HG03457 (cell line): ENCODE data around the gene CSF1R.

Source experiments
- ATAC-seq: cut with Tn5 transposase; IDR thresholded peaks from one replicate; pipeline ENCODE4 v1.9.1; 2021; ENCODE audit warnings: moderate number of reproducible peaks; ENCODE audit not compliant: unreplicated experiment

CSF1R gene

DNA sequence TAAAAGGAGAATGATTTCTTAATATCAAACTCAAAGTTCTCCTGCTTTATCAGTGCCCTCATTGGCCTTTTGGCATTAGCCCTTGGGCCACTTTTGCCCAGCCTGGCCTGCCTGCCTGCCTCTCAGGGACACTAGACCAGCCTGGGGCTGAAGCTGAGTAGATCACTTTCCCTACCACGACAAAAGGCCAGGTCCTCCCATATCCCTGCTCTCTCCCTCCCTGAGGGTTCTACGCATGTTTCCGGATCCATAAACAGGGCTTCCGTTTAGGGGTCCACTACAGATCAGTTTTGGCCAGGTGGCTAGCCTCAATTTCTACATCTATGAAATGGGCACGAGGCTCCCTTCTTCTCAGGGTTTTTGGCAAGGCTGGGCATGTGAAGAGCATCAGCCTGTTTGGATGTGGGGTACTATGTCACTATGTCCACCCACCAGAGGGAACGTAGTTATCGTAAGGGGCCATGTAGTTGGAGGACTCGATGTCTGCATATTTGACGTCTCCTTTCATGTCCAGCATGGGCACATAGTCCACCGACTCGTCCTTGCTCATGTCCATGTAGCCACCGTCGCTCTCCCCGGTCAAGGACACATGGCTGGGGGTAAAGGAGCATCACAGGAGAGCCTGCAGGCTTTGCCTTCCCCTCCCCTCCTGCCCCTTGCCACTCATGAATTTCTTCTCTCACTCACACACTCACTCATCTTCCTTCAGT lies 35.2 kb upstream of the CSF1R start:
- ATAC-seq, result no peak

- no peak for ATAC-seq
Observed at GRCh38 chr5:150120617-150121447, 34.5 kb upstream of the CSF1R start.

GRCh38 chr5:150120062-150120441 lies 33.7 kb upstream of the CSF1R start:
- no peak for ATAC-seq

DNA sequence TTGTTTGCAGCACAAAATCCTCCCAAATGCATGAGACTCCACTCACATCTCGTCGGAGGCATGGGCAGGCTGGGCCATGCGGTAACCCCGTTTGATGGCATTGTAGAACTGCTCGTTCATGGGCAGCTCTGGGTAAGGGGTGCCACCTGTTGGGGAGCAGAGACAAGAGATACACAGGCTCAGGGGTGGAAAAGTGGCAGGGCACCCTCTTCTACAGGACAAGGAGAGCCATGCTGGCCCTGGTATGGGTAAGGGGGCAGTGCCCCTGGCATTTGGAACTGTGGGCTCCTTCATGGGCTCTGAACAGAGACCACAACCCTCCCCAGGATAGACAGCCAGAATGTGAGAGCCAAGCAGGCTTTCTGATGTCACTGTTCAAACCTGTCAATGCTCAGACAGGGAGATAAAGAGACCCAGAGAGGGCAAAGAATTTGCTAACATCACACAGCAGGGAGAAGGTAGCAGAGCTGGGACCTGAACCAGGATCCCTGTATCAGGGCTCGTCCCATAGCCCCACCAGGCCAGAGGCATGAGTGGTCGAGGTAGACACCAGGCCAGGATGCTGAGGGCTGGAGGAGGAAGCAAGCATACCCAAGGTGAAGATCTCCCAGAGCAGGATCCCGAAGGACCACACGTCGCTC lies 33.2 kb upstream of the CSF1R start:
- no peak for ATAC-seq

DNA sequence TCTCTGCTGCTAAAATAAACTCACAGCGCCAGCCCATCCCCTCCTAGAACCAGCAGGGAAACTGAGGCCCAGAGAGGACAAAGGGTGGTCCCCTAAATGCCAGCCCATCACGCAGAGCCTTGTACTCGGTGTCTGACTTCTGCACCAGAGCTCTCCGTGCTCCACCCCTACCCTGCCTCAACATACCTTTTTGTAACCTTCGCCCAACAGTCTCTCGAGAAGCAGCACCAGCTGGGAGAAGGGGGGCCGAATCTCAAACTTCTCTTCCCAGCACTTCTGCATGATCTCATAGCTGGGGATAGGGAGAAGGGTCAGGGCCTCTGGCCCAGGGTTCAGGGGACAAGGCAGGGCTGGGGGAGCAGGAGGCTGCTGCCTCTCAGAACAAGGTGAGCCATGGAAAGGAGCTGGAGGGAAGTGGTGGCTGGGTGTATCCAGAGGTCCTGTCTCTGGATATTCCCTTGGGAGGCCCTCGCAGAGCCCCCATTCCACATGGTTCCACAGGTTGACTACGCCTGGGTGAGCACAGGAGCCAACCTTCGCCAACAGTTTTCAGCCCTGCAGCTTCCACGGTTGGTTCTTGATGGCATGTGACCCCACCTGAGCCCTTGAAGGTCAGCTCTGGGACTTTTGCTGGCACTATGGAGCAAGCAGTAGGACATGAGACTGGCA lies 32.3 kb upstream of the CSF1R start:
- ATAC-seq, result no peak

DNA sequence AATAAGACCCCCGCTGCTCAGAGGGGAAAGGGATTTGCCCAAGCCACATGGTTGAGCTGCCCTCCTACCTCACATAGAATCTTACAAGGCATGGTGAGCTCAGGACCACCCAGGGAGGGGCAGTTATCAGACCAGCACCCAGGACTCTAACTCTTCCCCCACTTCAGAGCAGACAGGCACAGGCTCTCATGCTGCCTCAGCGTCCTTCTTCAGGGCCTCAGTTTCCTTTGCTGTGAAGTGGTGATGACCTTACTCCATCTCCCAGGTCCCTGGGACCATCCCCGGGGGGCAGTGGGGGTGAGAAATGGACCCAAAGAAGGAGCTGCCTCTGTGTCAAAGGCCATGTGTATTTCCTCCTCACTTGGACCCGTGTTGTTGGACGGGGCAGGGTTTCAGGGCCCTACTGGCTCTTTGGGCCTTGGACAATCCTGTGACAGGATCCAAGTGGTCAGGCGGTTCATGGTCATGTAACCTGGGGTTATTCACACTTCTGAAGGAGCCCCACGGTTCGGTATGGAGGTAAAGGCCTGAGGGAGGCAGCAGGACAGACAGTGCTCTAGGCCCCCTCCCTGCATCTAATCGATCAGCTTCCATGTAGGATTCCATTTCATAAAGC lies 31.7 kb upstream of the CSF1R start:
- ATAC-seq, result no peak

GRCh38 chr5:150116667-150117400 lies 30.5 kb upstream of the CSF1R start:
- ATAC-seq, result no peak

GRCh38 chr5:150114773-150115408 lies 28.5 kb upstream of the CSF1R start:
- ATAC-seq, result no peak

- ATAC-seq, result no peak
Observed at GRCh38 chr5:150114102-150114641, 27.8 kb upstream of the CSF1R start.

DNA sequence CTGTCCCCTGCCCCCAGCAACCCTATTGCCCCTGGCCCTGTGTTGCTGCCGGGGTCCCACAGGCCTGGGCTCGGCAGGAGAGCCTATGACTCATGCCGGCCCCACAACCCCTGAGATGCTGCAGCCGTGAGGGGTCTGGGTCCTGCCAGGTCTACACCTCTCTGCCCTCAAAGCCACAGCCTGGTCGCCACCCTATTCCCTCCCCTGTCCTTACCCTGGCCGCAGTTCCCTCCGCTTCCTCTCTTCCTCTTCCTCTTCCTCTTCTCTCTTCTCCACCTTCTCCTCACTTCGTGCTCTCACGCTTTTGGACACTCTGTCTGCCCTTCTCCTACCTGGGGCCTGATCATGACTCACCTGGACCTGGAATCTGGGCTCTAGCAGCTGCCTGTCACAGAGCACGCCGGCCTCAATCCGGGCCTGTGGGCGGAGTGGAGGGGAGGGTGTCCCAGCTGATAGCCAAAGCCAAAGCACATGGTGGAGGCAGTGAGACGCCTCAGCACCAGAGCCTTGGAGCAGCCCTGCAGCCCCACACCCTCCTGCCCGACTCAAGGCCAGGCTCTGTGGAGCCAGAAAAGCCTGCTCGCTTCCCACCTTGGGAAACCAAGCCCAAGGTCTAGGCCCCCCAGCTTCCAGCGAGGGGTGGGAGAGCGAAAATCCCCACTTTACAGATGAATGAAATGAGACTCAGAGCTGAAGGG lies 26.8 kb upstream of the CSF1R start:
- no peak for ATAC-seq

DNA sequence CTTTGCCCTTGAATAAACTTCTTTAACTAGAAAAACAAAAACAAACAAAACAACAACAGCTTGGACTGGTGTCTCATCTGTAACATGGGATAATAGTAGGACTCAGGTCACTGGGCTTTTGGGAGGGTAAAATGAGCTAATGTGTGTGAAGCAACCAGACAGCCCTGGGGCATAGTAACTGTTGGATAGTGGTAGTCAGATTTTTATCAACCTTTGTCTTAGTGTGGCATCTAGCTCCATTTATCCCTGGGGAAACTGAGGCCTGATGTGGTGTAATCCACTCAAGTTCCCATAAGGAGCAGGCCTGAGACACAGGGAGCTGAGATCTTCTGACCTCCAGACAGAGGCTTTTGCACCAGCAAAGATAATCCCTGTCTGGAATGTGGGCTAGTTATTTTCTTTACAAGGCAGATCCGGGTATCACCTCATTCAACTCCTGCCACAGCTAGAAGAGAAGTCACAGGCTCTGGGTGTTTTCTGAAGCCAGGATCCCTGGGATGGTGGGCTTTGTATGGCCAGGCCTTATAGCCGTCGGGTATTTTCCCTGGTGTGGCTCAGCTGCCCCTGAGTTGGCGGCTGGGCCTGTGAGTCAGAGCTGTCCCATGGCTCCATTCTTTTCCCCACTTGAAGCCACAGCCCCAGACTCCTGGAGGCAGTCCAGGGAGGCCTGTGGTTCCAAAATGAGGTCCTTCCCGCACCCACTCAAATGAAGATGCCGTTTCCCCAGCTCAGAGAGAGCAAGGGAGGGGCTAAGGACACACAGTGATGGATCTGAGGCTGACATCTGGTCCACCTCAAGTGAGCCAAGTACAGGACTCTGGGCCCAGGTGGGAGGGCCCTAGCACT lies 26.1 kb upstream of the CSF1R start:
- no peak for ATAC-seq

DNA sequence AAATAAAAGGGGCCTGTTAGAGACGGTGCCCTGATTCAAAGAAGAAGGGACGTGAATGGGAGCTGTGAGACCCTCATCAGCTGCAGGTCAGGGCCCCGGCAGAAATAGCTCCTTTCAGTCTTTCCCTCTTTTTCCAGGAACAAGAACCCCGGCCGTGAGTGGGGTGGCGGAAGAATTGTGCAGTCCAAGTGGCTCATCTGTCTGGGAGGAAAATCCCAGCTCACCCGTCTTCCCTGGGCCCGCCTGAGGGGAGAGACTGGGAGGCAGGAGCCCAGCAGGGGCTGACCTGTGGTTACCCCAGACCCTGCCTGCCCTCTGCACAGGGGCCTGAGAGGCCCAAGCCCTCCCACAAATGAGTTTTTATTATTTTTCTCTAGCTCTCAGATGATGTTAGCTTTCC lies 24.8 kb upstream of the CSF1R start:
- no peak for ATAC-seq

GRCh38 chr5:150109921-150110320 lies 23.6 kb upstream of the CSF1R start:
- ATAC-seq, result no peak

DNA sequence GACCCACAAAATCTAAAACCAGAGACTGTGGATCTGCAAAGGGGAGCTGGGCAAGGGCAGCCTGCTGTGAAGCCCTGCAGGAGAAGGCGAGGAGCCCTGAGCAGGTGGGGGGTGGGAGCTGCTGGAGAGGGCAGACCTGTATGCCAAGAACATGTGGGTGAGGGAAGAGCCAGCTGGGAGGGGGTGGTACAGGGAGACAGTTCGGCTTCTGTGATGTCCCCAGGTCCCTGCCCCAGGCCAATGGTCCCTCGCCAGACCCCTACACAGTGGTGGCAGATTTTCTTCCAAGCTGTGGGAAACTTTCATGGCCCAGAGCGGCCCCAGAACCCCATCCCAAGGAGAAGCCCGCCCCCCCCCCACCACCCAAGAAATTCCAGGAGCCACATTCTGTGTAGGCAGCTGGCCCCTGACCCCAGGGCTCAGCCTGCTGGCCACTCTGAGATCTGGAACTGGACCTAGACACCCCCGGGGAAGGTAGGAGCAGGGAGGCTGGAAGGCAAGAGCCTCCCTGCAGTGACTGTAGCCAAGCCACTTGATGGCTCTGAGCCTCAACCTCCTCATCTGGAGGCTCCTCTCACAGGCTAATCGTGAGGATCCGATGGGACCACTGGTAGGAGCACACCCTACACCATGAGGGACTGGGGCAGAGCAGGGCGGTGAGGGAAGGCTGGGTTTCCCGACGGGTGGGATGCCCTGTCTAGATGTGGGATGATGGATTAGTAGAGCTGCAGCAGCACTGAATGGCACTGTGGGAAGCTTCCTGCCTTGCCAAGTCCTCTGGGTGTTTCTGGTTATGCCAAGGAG lies 22.6 kb upstream of the CSF1R start:
- no peak for ATAC-seq

DNA sequence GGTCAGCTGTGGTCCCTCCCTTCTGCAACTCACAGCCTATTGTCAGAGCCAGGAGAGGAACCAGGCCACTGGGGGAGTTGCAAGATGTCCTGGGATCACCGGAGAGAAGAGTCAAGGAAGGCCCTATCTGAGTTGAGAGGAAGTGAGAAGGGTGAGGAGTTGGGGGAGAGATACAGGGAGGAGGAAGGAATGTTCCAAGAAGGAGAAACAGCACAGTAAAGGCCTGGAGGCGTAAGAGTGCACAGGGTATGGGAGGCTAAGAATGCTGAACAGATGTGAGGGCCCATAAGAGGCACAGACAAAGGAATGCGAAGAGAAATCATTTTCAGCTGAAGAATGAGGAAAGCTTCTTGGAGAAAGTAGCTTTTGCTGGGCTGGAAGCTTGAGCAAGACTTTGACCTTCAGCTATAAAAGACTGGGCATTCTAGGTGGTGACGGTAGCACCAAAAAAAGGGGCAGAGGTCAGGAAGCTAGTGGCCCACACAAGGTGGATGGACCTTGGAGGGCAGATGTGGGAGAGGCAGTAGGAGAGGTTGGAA lies 21.6 kb upstream of the CSF1R start:
- ATAC-seq, result no peak

DNA sequence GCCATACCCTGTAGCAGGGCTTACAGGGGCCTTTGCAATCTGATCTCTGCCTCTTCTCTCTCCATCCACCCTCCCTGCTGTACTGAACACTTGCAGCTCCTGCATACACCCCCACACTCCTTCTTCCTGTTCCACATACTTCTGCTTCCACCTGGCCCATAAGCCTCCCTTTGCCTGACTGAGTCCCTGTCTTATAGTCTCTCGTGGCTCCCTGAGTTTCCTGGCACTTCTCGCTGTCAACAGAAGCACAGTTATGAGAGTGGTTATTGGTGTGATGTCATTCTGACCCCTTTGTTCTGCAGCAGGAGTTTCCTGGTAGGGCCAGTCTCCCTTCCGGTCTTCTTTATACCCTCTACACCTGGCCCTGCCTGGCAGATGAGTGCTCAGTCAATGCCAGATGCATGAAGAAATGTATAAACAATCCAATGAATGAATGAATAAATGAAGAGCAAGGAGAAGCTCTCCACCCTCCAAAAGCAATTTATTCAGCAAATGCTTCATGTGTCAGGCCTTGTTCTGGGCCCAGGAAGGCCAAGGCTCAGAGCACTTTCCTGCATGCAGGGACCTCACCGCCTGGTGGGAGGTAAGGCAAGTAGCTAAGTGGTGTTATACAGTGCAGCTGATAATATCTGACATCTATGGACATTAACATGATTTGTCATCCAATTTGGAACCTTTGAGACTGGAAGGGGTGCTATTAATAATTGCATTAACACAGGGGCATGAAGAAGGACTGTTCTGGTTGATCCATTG lies 20.5 kb upstream of the CSF1R start:
- no peak for ATAC-seq
